ENCODE measurements around the gene RASGEF1C.

- TF ChIP-seq EZH2 (IDR thresholded peaks at IDR 0.05), result no peak
- TF ChIP-seq POLR2AphosphoS5 (IDR thresholded peaks at IDR 0.05; ENCODE audit: borderline replicate concordance, low read depth, low read length), result no peak
- TF ChIP-seq FOXP2 (optimal IDR thresholded peaks at IDR 0.05; ENCODE audit: control extremely low read depth, extremely low read length, insufficient read depth), result no peak
Measured at GRCh38 chr5:180072556-180072955, 136.5 kb downstream of the RASGEF1C start.
